Epithelial cell of proximal tubule (primary cell): ENCODE results near the gene AMPH. TPM values are rescaled to one million over a fixed set of nuclear protein-coding genes. Genes with fewer than 3 reads are reported as not detected.
"Not testable (repeated sequence)": the region's sequence is repeated elsewhere in the genome, so short reads cannot be mapped to it uniquely, and the experiment has no call there.

ENCODE experiments used
- DNase-seq: peaks from one replicate; pipeline ENCODE4 v3.0.0-alpha.2; 2011; ENCODE audit warnings: low read depth
- H3K4me3 ChIP-seq: 2 replicates; pipeline ENCODE4 v1.5.1; 2011; ENCODE audit warnings: low read depth, mild to moderate bottlenecking, low read length
- CTCF ChIP-seq: conservative IDR thresholded peaks from 2 replicates; pipeline ENCODE4 v1.5.1; 2012; ENCODE audit warnings: low read depth, mild to moderate bottlenecking, low read length
- total RNA-seq: library from RNA; depleted of rRNA; stranded (reverse); fragments of >200 nt; gene quantifications from 2 replicates; pipeline ENCODE4 v1.2.3, GENCODE V29; 2015

Gene AMPH
- total RNA-seq, 1 donor from 2014 or later = 0.06 TPM

- no peak for DNase-seq
These were observed 45.4 kb downstream of the AMPH start for GRCh38 chr7:38585572-38586354.

GRCh38 chr7:38584443-38585210 lies 46.5 kb downstream of the AMPH start:
- no peak overlapping the region for H3K4me3 ChIP-seq
- TF ChIP-seq CTCF = no peak
- DNase-seq = peak; percentile 32

More at GRCh38 chr7:38585572-38586354, 45.4 kb downstream of the AMPH start:
- H3K4me3 ChIP-seq = no peak overlapping the region
- TF ChIP-seq CTCF = no peak

DNA sequence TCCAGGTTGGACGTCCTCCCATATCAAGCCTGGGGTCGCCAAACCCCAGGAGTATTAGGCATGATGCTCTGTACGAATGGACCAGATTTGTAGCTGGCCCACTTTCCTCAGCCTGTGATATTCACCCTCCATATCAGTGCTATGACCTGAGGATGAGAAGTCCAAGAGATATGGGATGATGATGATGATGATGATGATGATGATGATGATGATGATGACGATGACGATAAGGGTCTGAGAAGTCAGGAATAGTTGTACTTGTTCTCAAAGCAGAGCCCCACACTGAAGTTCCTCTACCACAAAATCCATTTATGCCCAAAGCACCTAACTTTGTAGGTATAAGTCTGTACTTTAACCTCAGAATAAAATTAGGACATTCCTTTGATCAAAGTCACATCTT lies 50.7 kb downstream of the AMPH start:
- no peak for TF ChIP-seq CTCF
- no peak for DNase-seq

GRCh38 chr7:38574086-38574485 lies 57.1 kb downstream of the AMPH start:
- no peak overlapping the region for H3K4me3 ChIP-seq
- no peak for TF ChIP-seq CTCF
- DNase-seq = no peak

More for the DNA sequence above, 50.7 kb downstream of the AMPH start:
- no peak overlapping the region for H3K4me3 ChIP-seq

DNA sequence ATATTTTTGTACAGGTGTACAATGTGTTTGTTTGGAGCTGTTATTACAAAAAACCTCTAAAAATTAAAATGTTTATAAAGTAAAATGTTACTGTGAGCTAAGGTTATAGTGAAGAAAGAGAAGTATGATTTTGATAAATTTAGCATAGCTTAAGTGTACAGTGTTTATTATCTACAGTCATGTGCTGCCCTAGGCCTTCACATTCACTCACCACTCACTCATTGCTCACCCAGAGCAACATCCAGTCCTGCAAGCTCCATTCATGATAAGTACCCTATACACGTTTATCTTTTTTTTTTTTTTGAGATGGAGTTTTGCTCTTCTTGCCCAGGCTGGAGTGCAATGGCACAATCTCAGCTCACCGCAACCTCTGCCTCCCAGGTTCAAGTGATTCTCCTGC lies 59.6 kb downstream of the AMPH start:
- H3K4me3 ChIP-seq, DNase-seq: not testable (repeated sequence)

DNA sequence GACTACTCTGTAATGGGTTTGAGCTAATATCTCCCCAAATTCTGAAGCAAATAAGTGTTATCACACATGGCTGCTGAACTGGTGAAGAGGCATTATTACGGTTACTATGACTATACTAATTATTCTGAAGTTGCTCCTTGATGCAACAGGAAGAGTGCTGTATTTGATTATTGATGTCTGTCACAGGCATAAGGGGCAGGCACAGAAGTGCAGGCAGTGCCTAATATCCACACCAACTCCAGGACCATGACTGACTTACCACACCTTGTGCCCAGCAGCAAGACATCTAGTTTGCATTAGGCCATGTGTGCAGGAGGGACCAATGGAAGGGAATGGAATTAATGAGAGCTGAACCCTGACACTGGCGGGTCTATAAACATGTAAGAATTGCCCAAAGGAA lies 62.7 kb downstream of the AMPH start:
- TF ChIP-seq CTCF = no peak
- DNase-seq = no peak
- H3K4me3 ChIP-seq = no peak overlapping the region

GRCh38 chr7:38565289-38565688 lies 65.9 kb downstream of the AMPH start:
- H3K4me3 ChIP-seq = no peak overlapping the region
- TF ChIP-seq CTCF = no peak
- DNase-seq = no peak
